GM03348 (cell line): Measurements from ENCODE around the gene LCORL.
"Not testable (repeated sequence)": the region's sequence is repeated elsewhere in the genome, so short reads cannot be mapped to it uniquely, and the experiment has no call there.

ENCODE experiments used
- DNase-seq: peaks from one replicate; pipeline ENCODE4 v3.0.0; 2012; ENCODE audit warnings: low spot score

The LCORL gene

DNA sequence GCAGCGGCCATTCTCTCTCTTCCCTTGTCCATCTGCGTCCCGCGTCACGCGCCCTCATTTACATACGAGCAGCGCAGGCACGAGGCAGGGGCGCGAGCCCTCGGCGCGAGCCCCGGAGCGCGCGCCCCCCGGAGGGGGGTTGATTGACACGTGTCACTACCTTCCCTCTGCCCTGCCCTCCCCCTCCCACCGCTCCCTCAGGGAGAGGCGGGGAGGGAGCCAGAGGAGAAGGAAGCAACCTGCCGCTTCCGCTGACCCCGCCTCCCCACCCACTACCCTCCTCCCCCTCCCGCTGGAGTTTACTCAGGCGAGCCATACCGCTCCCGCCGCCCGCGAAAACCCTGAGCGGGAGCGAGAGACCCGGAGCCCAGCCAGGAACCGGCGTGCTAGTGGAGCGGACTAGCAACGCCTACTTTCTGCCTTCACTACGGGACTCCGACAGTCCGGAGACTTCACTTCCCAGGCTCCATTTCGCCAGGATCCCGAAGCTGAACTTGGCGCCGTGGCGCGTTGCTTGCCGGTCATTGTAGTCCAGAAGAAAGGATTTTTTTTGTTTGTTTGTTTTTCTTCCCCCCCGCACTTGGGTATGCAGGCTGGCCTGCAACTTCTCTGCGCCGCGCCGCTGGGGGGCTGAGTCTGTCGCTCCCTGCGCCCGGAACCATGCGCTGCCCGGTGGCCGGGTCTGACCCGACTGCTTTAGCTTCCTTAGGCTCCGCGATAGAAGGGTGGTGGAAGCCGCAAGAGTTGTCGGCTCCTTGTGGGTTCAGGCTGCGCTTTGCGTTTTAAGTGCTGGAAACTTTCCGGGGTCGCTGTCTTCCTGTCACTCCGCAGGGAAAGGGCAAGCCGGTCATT lies at the start of gene LCORL:
LCORL (minus strand) TSS at position 36 of the 852 bp plus-strand sequence; CDS start at position 32, 4 bp downstream.
- DNase-seq: peak; percentile 93

DNA sequence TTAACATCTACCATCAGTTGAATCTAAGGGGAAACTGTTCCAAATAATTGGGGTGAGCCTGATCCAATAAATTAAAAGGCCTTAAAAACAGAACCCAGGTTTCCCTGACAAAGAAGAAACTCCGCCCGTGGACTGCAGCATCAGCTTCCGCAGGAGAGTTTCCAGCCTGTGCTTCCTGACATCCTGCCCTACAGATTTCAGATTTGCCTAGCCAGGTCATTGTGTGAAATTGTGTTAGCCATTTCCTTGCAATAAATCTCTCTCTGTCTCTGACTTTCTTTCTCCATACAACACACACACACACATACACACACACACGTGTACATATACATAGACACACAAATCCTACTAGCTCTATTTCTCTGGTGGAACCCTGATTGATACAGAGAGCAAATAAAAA lies 48.3 kb upstream of the LCORL start:
- no peak for DNase-seq

DNA sequence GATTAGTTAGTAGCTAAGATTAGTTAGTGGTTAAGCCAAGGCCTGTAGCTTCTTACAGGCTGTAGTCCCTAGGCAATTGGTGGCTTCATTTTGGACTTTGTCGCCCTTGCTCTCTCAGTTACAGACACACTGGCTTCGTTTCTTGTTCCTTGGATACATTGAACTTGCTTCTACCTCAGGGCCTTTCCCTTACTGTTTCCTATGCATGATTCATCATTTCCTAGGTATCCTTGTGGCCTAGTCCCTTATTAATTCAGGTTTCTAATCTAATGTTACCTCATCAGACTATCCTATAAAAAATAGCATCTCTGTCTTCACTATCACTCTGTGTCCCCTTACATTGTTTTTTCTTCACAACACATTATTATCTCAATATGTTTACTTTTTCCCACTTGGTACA lies 45.5 kb upstream of the LCORL start:
- DNase-seq: no peak

DNA sequence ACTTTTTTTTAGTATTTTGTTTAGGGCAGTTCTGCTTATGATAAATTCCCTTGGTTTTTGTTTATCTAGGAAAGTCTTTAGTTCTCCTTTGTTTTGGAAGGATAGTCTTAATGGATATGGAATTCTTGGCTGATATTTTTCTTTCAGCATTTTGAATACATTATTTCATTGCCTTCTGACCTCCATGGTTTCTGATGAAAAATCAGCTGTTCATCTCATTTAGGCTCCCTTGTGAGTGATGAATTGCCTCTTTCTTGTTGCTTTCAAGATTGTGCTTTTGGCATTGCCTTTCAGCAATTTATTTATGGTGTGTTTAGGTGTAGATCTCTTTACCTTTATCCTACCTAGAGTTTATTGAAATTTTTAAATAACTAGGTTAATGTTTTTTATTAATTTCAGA lies 41.5 kb upstream of the LCORL start:
- no peak for DNase-seq

DNA sequence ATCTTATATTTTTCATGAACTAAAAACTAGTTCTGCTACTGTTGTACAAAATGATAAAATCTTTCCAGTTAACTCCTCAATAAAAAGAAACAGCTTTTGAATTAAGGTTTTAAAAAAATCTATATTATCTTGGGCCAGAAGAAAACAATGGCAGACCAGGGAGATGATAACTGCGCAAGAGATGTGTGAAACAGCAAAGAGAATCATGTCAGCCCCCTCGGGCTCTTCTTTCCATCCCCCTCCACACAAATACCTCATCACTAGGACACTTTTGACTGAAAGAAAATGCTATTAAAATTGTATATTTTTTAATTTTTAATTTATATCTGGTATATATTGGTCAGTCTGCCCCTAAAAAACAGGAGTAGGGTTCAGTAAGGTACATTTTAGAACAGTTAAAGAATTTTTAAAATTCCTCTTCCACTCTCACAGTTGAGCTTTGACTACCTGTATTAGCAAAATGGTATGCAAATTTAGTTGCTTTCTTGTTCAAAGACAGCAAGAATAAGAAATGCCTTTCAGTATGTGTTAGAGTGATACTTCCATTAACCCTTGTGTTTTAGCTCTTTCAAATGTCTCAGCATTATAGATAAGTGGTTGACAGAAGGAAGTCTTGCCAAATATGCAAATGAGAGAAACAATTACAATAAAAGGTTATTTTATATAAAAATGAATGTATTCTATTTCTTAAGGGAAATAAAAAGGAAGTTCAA lies 36.4 kb upstream of the LCORL start:
- DNase-seq: no peak

DNA sequence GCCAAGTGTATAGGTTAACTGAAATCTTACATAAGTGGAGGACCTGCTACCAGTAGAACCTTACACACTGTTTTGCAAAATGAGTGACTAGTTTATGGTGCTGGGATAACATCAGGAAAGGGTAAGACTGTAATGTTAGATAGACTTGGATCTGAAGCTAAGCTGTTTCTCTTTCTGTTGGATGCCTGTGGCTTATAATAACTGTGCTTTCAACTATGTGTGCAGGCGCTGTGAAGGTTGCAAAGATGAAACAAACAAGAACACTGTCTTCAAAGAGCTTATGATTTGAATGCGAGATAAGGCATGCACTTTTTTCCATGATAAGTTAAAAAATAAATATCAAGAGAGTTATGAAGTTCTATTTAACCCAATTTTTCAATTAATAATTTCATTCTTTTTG lies 34.5 kb upstream of the LCORL start:
- DNase-seq: no peak

DNA sequence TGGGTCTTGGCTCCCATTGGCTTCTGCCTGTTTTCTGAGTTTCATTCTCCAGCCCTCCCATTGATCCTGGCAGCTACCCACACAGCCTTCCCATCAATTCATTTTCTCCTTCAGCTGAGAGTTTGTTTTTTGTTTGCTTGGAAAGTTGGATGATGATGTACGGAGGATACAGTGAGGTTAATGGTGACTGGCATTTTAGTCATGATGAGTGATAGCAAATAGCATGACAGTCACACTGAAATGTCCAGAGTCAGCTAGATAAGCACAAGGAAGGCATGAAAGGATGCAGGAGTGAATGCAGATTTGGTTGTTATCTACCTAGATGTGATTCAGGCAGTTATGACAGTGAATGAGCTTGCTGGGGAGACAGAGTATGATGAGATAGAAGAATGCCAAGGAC lies 30.6 kb upstream of the LCORL start:
- DNase-seq: no peak

DNA sequence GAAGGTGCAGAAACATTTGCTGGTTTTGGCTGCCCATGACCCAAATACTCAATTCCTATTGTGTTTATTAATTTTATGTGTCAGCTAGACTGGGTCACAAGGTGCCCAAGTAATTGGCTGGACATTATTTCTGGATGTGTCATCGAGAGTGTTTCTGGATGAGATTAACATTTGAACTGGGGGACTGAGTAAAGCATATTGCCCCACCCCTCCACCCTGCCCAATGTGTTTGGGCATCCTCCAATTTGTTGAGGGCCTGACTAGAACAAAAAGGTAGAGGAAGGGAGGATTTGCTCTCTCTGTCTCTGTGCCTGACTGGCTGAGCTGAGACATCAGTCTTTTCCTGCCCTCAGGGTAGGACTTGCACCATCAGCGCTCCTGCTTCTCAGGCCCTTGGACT lies 29.7 kb upstream of the LCORL start:
- no peak for DNase-seq

DNA sequence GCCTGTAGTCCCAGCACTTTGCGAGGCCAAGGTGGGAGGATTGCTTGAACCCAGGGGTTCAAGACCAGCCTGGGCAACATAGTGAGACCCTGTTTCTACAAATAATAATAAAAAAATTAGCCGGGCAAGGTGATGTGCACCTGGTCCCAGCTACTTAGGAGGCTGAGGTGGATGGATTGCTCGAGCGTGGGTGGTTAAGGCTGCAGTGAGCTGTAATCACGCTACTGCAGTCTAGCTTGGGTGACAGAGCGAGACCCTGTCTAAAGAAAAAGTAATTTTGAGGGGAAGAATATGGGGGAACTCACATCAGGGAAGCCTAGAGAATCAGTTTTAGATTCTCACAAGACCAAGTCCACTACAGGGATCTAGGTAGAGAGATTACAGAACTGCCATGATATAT lies 28.9 kb upstream of the LCORL start:
- DNase-seq: no peak

DNA sequence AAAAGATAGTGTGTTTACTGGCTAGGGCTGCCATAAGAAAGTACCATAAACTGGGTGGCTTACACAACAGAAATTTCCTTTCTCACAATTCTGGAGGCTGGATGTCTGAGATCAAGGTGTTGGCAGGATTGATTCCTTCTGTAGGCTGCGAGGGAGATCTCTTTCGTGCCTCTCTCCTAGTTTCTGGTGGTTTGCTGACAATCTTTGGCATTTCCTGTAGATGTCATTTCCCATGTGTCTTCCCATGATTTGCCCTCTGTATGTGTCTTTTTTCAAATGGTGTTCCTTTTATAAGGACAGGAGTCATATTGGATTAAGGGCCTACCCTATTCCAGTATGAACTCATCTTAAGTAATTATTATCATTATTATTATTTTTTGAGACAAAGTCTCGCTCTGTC lies 27.9 kb upstream of the LCORL start:
- no peak for DNase-seq

DNA sequence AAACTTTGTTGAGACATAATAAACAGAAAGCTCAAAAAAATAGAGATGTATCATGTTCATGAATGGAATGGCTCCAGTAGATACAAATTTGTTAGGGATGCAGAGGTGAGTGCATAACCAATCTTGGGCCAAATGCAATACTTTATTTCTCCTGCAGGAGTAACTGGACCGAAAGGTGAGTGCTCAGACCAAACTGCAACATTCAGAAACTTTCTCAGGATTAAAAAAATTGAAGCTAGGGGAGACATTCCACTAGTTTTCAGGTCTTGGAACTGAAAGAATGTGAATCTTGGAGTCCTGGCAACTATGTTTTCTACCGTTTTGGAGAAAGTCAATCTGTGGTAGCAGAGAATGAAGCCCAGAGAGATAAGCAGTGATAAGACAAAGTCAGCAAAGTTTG lies 21.2 kb upstream of the LCORL start:
- no peak for DNase-seq

DNA sequence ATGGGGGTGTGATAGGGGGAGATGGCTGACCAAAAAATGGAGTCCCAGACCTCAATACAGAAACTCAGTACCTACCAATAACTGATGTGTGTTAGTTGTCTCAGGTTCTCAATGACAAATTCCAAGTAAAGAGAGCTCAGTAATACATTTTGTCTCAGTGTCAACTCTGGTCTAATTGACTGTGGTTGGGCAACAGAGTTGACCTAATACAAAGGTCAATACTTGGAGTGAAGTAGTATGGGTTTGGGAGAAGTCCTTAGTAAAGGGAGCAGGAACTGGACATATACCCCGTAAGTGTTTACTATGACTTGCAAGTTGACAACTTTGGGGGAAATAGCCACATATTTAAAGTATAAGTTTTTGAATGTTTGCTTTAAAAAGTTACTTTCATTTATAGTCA lies 20.5 kb upstream of the LCORL start:
- no peak for DNase-seq

DNA sequence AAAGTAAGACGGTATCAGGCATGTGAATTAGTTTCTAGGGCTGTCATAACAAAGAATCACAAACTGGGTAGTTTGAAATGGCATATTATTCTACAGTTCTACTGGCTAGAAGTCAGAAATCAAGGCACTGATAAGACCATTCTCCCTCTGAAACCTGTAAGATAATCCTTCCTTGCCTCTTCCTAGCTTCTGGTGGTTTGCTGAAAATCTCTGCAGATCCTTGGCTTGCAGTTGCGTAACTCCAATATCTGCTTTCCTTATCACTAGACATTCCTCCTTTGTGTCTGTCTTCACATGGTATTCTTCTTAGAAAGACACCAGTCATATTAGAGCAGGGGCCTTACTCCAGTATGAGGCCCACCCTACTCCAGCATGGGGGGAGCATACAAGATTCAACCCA lies 19.6 kb upstream of the LCORL start:
- DNase-seq: no peak

DNA sequence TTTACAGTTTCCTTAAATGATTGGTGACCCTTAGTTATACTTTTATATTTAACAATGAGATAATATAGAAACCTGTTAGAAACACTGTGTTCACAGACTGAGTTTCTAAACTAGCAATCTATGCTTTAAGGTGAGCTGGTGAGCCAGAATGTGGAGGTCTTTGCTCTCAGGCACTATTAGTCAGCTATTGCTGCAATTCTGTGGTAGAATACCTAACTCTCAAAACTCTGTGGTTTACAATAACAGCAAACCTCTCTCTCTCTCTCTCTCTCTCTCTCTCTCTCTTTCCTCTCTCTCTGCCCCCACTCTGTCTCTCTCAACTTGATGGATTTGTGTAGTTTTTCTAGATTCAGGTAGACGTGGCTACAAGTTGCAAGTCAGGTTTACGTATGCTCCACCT lies 17.6 kb upstream of the LCORL start:
- no peak for DNase-seq

DNA sequence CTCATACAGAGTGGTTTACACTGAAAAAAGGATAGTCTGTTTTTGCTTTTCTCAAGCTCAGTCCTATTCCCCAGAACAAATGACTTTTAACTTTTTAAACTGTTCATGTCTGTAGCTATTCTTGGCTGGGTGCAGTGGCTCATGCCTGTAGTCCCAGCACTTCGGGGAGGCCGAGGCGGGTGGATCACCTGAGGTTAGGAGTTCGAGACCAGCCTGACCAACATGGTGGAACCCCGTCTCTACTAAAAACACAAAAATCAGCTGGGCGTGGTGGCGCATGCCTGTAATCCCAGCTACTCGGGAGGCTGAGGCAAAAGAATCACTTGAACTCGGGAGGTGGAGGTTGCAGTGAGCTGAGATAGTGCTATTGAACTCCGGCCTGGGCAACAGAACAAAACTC lies 14.8 kb upstream of the LCORL start:
- not testable (repeated sequence) for DNase-seq

DNA sequence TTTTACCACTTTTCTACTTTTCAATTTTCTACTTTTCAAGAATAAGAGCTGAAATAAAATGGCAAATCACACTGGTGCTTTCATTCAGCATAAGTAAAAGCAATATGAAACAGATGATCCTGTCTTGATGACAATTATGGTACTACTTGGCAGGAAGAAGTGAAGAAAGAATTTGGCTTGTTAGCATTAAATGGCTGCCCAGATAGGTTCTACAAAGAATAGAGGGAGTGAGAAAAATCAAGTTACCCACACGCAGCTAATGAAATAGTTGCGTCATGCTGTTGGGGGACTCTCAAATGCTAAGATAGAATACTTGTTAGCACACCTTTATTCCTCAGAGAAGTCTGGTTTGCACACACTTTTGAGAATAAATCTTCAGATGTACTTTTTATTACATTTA lies 12.5 kb upstream of the LCORL start:
- DNase-seq: peak; percentile 6

DNA sequence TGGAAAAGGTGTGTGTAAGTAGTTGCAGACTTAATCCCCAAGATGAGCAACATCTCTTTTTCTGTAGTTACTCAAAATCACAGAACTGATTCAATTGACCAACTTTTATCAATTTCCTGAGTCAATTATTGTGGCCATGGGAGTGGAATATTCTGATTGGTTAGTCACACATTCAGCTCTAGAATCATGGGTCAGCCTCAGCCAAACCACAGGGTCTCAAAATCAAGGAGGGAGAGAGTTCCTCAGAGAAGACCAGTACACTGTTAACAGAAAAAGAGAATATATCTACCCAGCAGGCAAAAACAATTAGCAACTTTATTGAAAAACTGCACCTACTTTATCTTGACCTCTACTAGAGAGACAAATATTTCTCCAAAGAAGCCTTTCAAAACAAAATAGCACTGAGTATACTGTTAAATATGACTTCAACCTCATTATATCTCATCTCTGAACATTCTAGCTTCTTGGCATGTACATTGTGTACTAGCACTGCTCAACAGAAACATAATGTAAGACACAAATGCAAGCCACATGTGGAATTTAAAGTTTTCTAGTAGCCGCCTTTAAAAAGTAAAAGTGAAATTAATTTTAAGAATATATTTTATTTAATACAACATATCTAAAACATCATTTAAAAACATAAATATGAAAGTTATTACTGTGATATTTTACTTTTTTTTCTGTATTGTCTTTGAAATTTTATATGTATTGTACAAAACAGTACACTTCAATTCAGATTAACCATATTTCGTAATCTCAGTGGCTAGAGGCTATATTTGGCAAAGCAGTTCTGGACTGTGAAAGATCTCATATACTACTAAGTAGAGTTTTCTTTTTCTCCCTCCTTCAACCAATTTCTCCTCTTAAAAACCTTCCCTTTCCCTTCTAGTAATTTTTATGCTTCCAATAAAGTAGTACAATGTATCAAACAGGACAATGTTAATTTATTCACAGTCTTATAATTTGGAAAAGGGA lies 11.8 kb upstream of the LCORL start:
- peak; percentile 15 for DNase-seq

DNA sequence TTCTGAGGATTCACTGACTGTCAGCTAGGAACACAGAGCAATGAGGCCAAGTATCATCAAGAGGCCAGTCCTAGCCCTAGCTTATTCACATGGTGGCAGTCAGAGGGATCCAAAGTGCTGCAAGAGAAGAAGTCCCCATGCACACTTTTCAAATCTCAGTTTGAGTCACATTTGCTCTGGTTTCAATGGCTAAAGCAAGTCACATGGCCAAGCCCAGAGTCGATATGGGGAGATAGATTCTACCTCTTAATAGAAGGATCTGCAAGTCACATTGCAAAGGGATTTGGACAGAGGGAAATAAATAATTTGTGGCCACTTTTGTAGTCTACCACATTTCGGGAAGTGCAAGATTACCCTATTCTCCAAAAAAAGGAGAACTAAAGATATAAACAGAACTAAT lies 3.7 kb upstream of the LCORL start:
- DNase-seq: no peak

DNA sequence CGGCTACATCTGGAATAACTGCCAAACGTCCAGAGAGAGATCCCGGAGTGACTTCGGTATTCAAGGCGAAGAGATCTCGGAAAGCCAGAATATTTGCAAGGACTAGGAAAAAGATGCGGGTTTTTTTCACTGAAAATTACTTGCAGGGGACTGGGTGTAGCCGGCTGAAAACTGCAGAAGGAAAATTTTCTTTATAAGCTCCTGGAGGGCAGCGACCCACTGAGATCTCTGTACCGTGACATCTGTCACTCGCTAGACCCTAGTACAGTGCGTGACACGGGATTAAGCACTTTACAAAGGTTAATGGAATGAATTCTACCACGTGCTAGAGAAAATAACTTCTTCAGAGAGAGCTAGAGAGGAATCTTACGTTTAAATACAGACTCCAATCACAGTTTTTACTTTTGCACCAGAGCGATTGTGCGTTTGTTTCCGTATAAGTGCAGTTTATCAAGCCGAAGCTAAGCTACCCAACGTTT lies 1.1 kb upstream of the LCORL start:
- DNase-seq: peak; percentile 5

DNA sequence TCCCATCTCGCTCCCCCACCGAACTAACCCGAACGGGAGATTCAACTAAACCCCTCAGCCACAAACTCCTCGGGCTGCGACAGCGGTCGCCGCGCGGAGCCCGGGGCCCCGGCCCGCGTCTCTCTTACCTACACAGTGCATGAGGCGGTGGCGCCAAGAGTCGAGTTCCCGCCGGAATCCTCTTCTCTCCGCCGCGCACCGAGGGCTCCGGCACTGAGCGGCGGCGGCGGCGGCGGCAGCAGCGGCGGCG lies 160 bp downstream of the LCORL start:
- DNase-seq: no peak

DNA sequence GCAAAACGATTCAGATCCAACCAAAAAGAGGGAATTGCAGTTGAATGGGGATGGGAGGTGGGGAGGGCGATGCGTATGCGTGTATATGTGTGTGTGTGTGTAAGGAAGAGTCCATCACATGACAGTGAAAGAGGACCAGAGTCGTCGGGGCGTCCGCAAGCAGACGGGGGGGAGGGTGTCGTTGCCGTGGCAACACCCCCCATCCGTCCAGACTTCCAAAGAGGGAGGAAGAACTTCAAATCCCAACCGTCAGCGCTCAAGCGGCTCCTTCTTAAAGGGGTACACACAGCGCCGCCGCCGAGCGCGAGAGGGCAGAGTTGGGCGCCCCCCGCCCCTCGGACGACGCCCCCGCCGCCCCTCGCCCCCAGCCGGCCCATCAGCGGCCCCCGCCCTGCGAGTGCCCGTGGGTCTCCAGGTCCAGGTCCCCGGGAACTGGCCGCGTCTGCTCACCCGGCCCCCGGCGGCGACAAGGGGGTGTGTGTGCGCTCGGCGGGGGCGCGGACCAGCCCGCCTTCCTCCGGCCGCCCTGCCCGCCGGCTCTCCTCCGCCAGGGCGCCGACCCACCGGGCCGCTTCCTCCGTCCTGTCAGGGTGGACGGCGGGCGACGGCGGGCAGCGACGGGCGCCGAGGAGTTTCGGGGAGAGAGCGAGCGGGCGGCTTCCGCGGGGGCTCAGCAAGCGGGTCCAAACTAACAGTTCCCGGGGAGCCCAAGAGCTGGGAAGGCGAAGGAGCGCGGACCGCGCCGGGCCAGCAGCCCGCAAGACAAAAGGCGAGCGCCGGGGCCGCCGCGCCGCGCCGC lies 685 bp downstream of the LCORL start:
- DNase-seq: peak; percentile 89
